HL-60 (cell line): ENCODE results near the gene KRTAP3-1.
A peak's percentile ranks its signal among the peaks of the same experiment; 100 is the strongest.

Experiments
- DNase-seq, 2 experiments: peaks; one replicate each; pipeline ENCODE4 v3.0.0-alpha.2; 2010 to 2020; ENCODE audit warnings: low read depth in 1 of 2, low spot score in 1 of 2
- H3K27ac ChIP-seq: fragments of 250-450 bp; sonication (Bioruptor Pico); replicated peaks from 2 replicates; pipeline ENCODE4 v1.5.1; 2020; ENCODE audit warnings: mild to moderate bottlenecking, moderate library complexity
- H3K27me3 ChIP-seq: fragments of 250-450 bp; sonication (Bioruptor Pico); 2 replicates; pipeline ENCODE4 v1.5.1; 2021; ENCODE audit warnings: mild to moderate bottlenecking, moderate library complexity; ENCODE audit not compliant: insufficient read depth, poor library complexity, severe bottlenecking
- H3K4me3 ChIP-seq: replicated peaks from 2 replicates; pipeline ENCODE4 v1.5.1; 2011; ENCODE audit warnings: mild to moderate bottlenecking, control low read depth, low read length; ENCODE audit not compliant: insufficient read depth
- CTCF ChIP-seq: IDR thresholded peaks from one replicate; pipeline ENCODE4 v1.5.1; 2011; ENCODE audit warnings: low read length, control low read depth, inconsistent platforms; ENCODE audit not compliant: insufficient read depth
- GABPA ChIP-seq: IDR thresholded peaks from 2 replicates; pipeline ENCODE4 v1.6.1; 2012; ENCODE audit warnings: low read depth
- POLR2AphosphoS5 ChIP-seq: IDR thresholded peaks from 2 replicates; pipeline ENCODE4 v1.6.1; 2012; ENCODE audit warnings: low read depth
- REST ChIP-seq: IDR thresholded peaks from 2 replicates; pipeline ENCODE4 v1.6.1; 2012; ENCODE audit warnings: low read depth; ENCODE audit not compliant: insufficient replicate concordance
- SPI1 ChIP-seq: IDR thresholded peaks from 2 replicates; pipeline ENCODE4 v1.6.1; 2012; ENCODE audit warnings: low read depth, mild to moderate bottlenecking, borderline replicate concordance

The KRTAP3-1 gene

GRCh38 chr17:41020336-41020735, 11.4 kb upstream of the KRTAP3-1 start:
- no peak for DNase-seq
- no peak overlapping the region for H3K27ac ChIP-seq
- H3K4me3 ChIP-seq: no peak overlapping the region
- TF ChIP-seq CTCF (no peak), REST (no peak), GABPA (no peak), SPI1 (no peak), POLR2AphosphoS5 (no peak)
- no peaks in the 10 kb centered on the region for H3K27me3 ChIP-seq

- TF ChIP-seq GABPA: no peak
- TF ChIP-seq REST: no peak
- TF ChIP-seq POLR2AphosphoS5: no peak
- TF ChIP-seq SPI1: no peak
- TF ChIP-seq CTCF: no peak
- no peak overlapping the region for H3K4me3 ChIP-seq
- no peaks in the 10 kb centered on the region for H3K27me3 ChIP-seq
- H3K27ac ChIP-seq: no peak overlapping the region
- no peak for DNase-seq
Observed at GRCh38 chr17:41019415-41019814, 10.5 kb upstream of the KRTAP3-1 start.

GRCh38 chr17:41018541-41018940, 9.6 kb upstream of the KRTAP3-1 start:
- no peak overlapping the region for H3K4me3 ChIP-seq
- TF ChIP-seq REST (no peak), POLR2AphosphoS5 (no peak), CTCF (no peak)
- DNase-seq: peak in 1 of 2 experiments; percentile 58
- H3K27ac ChIP-seq: no peak overlapping the region
- no peaks in the 10 kb centered on the region for H3K27me3 ChIP-seq
